Activated T-helper 17 cell treated with anti-CD3 and anti-CD28 coated beads, Interleukin-2, amount 50 U/mL, for 72 hours (primary cell): ENCODE measurements around the gene STUM. TPM values are rescaled to one million over a fixed set of nuclear protein-coding genes. Genes with fewer than 3 reads are reported as not detected.

Source experiments
- total RNA-seq, 2 donors: library from RNA; stranded (reverse); gene quantifications; one replicate each; pipeline ENCODE4 v1.2.3, GENCODE V29; 2022

Gene STUM
- total RNA-seq, 2 donors from 2014 or later: not detected

Other genes with a start within 250 kb of the STUM start
- 10 to 100 TPM in 1 of 2 donors, 1 to 10 TPM in 1; 5.5 to 10.3 TPM for gene LIN9, start 239.6 kb upstream of the STUM start, total RNA-seq
- 100 to 1,000 TPM; 147 to 268 TPM for gene PARP1, start 140.7 kb upstream of the STUM start, total RNA-seq
- 10 to 100 TPM; 30.1 to 39.2 TPM for gene ITPKB, start 190.5 kb downstream of the STUM start, total RNA-seq